ENCODE data around the gene LCN12.

LCN12 gene

DNA sequence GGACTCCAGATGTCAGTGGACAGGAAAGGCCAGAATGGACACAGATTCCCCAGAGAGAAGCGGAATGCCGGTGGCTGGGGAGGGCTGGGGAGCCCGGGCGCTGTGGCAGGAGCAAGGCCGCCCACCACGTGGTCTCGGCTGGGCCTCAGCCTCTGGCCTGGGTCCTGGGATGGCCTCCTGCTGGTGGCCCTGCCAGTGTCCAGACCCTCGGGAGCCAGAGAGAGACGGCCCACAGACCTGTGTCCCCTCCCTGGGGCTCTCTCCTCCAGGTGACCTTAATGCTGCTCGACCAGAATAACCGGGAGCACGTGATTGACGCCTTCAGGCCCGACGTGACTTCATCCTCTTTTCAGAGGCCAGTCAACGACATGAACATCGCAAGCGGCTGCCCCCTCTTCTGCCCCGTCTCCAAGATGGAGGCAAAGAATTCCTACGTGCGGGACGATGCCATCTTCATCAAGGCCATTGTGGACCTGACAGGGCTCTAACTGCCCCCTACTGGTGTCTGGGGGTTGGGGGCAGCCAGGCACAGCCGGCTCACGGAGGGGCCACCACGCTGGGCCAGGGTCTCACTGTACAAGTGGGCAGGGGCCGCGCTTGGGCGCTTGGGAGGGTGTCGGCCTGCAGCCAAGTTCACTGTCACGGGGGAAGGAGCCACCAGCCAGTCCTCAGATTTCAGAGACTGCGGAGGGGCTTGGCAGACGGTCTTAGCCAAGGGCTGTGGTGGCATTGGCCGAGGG, 26.5 kb upstream of the LCN12 start:
- TF ChIP-seq YY1 (IDR thresholded peaks at IDR 0.05; ENCODE audit: low read depth) (no peak), TEAD4 (IDR thresholded peaks at IDR 0.05) (no peak)

GRCh38 chr9:136926154-136926704, 25.8 kb upstream of the LCN12 start:
- TF ChIP-seq ZBTB7A (IDR thresholded peaks at IDR 0.05; ENCODE audit: low read depth) (no peak), EP300 (IDR thresholded peaks at IDR 0.05; ENCODE audit: borderline replicate concordance) (no peak), TEAD4 (IDR thresholded peaks at IDR 0.05) (no peak), USF1 (IDR thresholded peaks at IDR 0.05) (no peak), RAD21 (IDR thresholded peaks at IDR 0.05; ENCODE audit: low read depth) (no peak), REST (IDR thresholded peaks at IDR 0.05; ENCODE audit: low read depth) (no peak), NFIC (IDR thresholded peaks at IDR 0.05) (no peak), CEBPB (IDR thresholded peaks at IDR 0.05) (no peak), FOXM1 (IDR thresholded peaks at IDR 0.05; ENCODE audit: borderline replicate concordance, low read depth) (no peak), EGR1 (IDR thresholded peaks at IDR 0.05) (no peak)

DNA sequence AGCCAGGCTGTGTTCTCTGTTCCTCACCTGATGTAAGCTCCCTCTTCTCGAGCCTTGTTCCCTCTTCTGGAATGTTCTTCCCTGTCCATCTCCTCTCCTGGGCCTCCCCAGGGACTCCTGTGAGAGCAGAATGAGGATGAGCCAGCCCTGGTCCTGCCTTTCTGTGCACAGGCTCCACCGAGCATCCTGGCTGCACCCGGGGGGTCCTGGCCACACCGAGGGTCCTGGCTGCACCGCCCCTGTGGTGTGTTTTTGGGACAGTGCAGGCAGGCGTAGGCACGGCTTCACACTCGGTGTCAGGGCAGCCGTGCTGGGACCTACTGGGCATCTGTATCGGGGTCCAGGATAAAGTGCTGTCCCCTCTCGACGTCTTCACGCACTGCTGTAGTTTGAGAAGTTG, 25.3 kb upstream of the LCN12 start:
- TF ChIP-seq REST (IDR thresholded peaks at IDR 0.05; ENCODE audit: low read depth) = no peak
- TF ChIP-seq, protein P1, sequence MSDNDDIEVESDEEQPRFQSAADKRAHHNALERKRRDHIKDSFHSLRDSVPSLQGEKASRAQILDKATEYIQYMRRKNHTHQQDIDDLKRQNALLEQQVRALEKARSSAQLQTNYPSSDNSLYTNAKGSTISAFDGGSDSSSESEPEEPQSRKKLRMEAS (IDR thresholded peaks at IDR 0.05) = no peak
- no peak for TF ChIP-seq EP300 (IDR thresholded peaks at IDR 0.05; ENCODE audit: borderline replicate concordance)
- no peak for TF ChIP-seq TAF1 (IDR thresholded peaks at IDR 0.05; ENCODE audit: low read depth)
- TF ChIP-seq FOXM1 (IDR thresholded peaks at IDR 0.05; ENCODE audit: borderline replicate concordance, low read depth) = no peak
- TF ChIP-seq EGR1 (IDR thresholded peaks at IDR 0.05) = no peak

DNA sequence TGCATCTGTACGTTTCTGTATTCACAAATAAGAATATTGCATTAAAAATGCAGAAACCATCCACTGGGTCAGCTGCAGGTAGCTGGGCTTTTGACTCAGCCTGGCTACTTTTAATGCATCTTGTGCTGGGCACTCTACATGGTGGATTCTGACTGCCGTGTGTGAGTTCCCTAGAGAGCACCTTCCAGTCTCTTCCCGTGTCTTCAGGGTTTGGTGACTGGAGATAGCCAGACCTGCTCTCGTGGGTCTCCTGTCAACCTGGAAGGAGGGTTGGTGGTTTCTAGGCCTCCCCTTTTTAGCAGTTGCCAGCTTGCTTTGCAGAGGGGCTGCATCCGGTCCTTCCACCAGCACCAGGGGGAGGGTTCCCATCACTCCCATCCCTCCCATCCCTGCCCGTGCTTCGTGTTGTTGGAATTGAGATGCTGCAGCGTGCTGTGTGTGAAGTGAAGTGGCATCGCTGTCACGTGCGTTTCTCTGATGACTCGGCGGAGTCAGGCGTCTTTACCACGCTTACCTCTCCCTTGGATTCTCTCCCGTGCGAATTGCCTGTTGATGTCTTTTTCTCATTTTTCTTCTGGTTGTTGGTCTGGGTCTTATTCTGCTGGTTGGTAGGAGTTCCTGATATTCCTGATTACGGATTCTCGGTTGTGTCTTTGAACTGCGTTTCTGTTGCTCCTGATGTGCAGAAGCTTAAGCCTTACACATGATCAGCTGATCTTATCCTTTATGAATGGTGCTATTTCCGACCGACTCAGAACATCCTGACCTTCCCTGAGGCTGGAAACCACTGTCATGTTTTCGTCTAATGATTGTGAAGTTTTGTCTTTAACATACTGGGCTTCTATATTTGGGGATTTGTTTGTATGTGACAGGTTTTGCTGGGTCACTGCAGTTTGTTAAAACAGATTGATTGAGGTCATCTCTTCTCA, 24.5 kb upstream of the LCN12 start:
- TF ChIP-seq TCF12 (IDR thresholded peaks at IDR 0.05; ENCODE audit: low read depth) = no peak
- TF ChIP-seq TEAD4 (IDR thresholded peaks at IDR 0.05) = no peak
- TF ChIP-seq, protein P1 (IDR thresholded peaks at IDR 0.05) = no peak
- TF ChIP-seq CEBPB (IDR thresholded peaks at IDR 0.05) = no peak
- TF ChIP-seq YY1 (IDR thresholded peaks at IDR 0.05; ENCODE audit: low read depth) = no peak
- no peak for TF ChIP-seq NFIC (IDR thresholded peaks at IDR 0.05)
- no peak for TF ChIP-seq REST (IDR thresholded peaks at IDR 0.05; ENCODE audit: low read depth)
- no peak for TF ChIP-seq TAF1 (IDR thresholded peaks at IDR 0.05; ENCODE audit: low read depth)
- no peak for TF ChIP-seq USF1 (IDR thresholded peaks at IDR 0.05)
- TF ChIP-seq RAD21 (IDR thresholded peaks at IDR 0.05; ENCODE audit: low read depth) = no peak
- no peak for TF ChIP-seq EGR1 (IDR thresholded peaks at IDR 0.05)
- TF ChIP-seq ZBTB7A (IDR thresholded peaks at IDR 0.05; ENCODE audit: low read depth) = no peak
- no peak for TF ChIP-seq CREB1 (IDR thresholded peaks at IDR 0.05; ENCODE audit: low read depth)
- no peak for TF ChIP-seq FOXM1 (IDR thresholded peaks at IDR 0.05; ENCODE audit: borderline replicate concordance, low read depth)

Data from Ishikawa (cell line).